HG02763 (cell line): ENCODE results near the gene COPZ1.
A peak's percentile ranks its signal among the peaks of the same experiment; 100 is the strongest.

ENCODE experiments used
- ATAC-seq: cut with Tn5 transposase; IDR thresholded peaks from one replicate; pipeline ENCODE4 v1.9.1; 2021; ENCODE audit warnings: mild to moderate bottlenecking, moderate library complexity; ENCODE audit not compliant: unreplicated experiment

Gene COPZ1

GRCh38 chr12:54390668-54391551 is 66.0 kb downstream of the COPZ1 start:
- ATAC-seq, result no peak

GRCh38 chr12:54392485-54393206 is 67.7 kb downstream of the COPZ1 start:
- ATAC-seq, result no peak

- ATAC-seq, result no peak
These were observed 68.3 kb downstream of the COPZ1 start for GRCh38 chr12:54393207-54393609.

GRCh38 chr12:54393743-54394142 is 68.8 kb downstream of the COPZ1 start:
- no peak for ATAC-seq

GRCh38 chr12:54394281-54394719 is 69.4 kb downstream of the COPZ1 start:
- ATAC-seq, result no peak

GRCh38 chr12:54394986-54395385 is 70.1 kb downstream of the COPZ1 start:
- no peak for ATAC-seq

GRCh38 chr12:54395545-54395944 is 70.6 kb downstream of the COPZ1 start:
- no peak for ATAC-seq

GRCh38 chr12:54397157-54397556 is 72.2 kb downstream of the COPZ1 start:
- ATAC-seq, result no peak

- ATAC-seq, result no peak
These were observed 73.3 kb downstream of the COPZ1 start for GRCh38 chr12:54398218-54398617.

- peak; percentile 58 for ATAC-seq
These were observed 74.3 kb downstream of the COPZ1 start for GRCh38 chr12:54398995-54399793.

GRCh38 chr12:54401119-54401518 is 76.2 kb downstream of the COPZ1 start:
- ATAC-seq, result no peak
